Mesothelial cell of epicardium (in vitro differentiated cells): Measurements from ENCODE around the gene OPALIN. TPM values are rescaled to one million over a fixed set of nuclear protein-coding genes. Genes with fewer than 3 reads are reported as not detected.

Experiments used
- DNase-seq, 2 experiments: peaks; one replicate each; pipeline ENCODE4 v3.0.0; 2021; ENCODE audit warnings: low spot score in 2 of 2; ENCODE audit not compliant: unreplicated experiment in 2 of 2
- H3K27ac Mint-ChIP-seq: 2 replicates; pipeline ENCODE4 v1.8.0; 2021; ENCODE audit warnings: mixed read lengths
- H3K27me3 Mint-ChIP-seq: 2 replicates; pipeline ENCODE4 v1.8.0; 2021; ENCODE audit warnings: low read depth, mixed read lengths
- H3K36me3 Mint-ChIP-seq: 2 replicates; pipeline ENCODE4 v1.8.0; 2021; ENCODE audit warnings: mixed read lengths
- H3K4me1 Mint-ChIP-seq: 2 replicates; pipeline ENCODE4 v1.8.0; 2021; ENCODE audit warnings: mixed read lengths
- H3K4me3 Mint-ChIP-seq: 2 replicates; pipeline ENCODE4 v1.8.0; 2021; ENCODE audit warnings: mild to moderate bottlenecking, moderate library complexity, mixed read lengths
- H3K9me3 Mint-ChIP-seq: 2 replicates; pipeline ENCODE4 v1.8.0; 2021; ENCODE audit warnings: mixed read lengths
- CTCF ChIP-seq: fragments of 200-600 bp; sonication (generic); IDR thresholded peaks from one replicate; pipeline ENCODE4 v1.5.0; 2021; ENCODE audit warnings: antibody characterized with exemption; ENCODE audit not compliant: unreplicated experiment
- total RNA-seq: library from RNA; stranded (reverse); gene quantifications from 3 replicates; pipeline ENCODE4 v1.2.1, GENCODE V29; 2021

The OPALIN gene
- total RNA-seq, 1 donor from 2014 or later: not detected

GRCh38 chr10:96295475-96295874 is 63.3 kb downstream of the OPALIN start:
- peaks cover under 1% of the 10 kb centered on the region for H3K4me1 Mint-ChIP-seq
- no peak overlapping the region for H3K27ac Mint-ChIP-seq
- peaks cover 7% of the 10 kb centered on the region for H3K27me3 Mint-ChIP-seq
- no peak for DNase-seq
- H3K4me3 Mint-ChIP-seq: no peak overlapping the region
- H3K36me3 Mint-ChIP-seq: no peaks in the 10 kb centered on the region
- H3K9me3 Mint-ChIP-seq: no peaks in the 10 kb centered on the region
- TF ChIP-seq CTCF: no peak

Other genes starting within 250 kb of the OPALIN start
- gene ZNF518A, start 228.7 kb downstream of the OPALIN start, total RNA-seq: 40.7 to 41.3 TPM (median 41.0 TPM) in 3 replicates
- 7.0 to 8.2 TPM (median 7.1 TPM) in 3 replicates for gene BLNK, start 87.4 kb downstream of the OPALIN start, total RNA-seq
- not detected in 3 replicates for gene DNTT, start 54.6 kb downstream of the OPALIN start, total RNA-seq
- gene TLL2, start 154.9 kb upstream of the OPALIN start, total RNA-seq: 1.4 to 1.8 TPM (median 1.6 TPM) in 3 replicates
- 144 to 147 TPM (median 144 TPM) in 3 replicates for gene TM9SF3, start 228.0 kb upstream of the OPALIN start, total RNA-seq